IMR-90 (cell line): Measurements from ENCODE around the gene WDR1. TPM values are rescaled to one million over a fixed set of nuclear protein-coding genes. Genes with fewer than 3 reads are reported as not detected.

Experiments used
- ATAC-seq: fragments of 200-7000 bp; cut with Tn5 transposase; 2 replicates; pipeline ENCODE4 v1.9.1; 2020; ENCODE audit warnings: low read depth, mild to moderate bottlenecking, moderate library complexity
- BruUV-seq: library from RNA; stranded (reverse); fragments of 400-500 nt; replicated peaks from 2 replicates; lab custom pipeline; 2021; lab: Mats Ljungman, UMichigan
- CTCF ChIA-PET: fragments of 300-600 bp; formaldehyde crosslinking; extraction: SDS; loops from one replicate; lab custom pipeline; 2021; ENCODE audit warnings: antibody characterized with exemption; lab: Yijun Ruan, JAX
- POLR2A ChIA-PET: fragments of 300-600 bp; sonication (Branson Sonifier 250); formaldehyde crosslinking; loops from one replicate; lab custom pipeline; 2022; ENCODE audit warnings: antibody characterized with exemption; ENCODE audit not compliant: unreplicated experiment; lab: Charles Lee
- DNase-seq: peaks from one replicate; pipeline ENCODE4 v3.0.0; 2013
- H2AFZ ChIP-seq: replicated peaks from 2 replicates; pipeline ENCODE3; 2013; ENCODE audit warnings: low read length, mild to moderate bottlenecking; ENCODE audit not compliant: poor library complexity
- H2AK5ac ChIP-seq: 2 replicates; pipeline ENCODE4 v1.6.1; 2013; ENCODE audit warnings: low read depth, low read length, inconsistent platforms
- H2AK9ac ChIP-seq: replicated peaks from 2 replicates; pipeline ENCODE3; 2013; ENCODE audit warnings: mild to moderate bottlenecking, low read depth, low read length, moderate library complexity; ENCODE audit not compliant: poor library complexity
- H2BK120ac ChIP-seq: 2 replicates; pipeline ENCODE4 v1.6.1; 2013; ENCODE audit warnings: low read depth, low read length, inconsistent platforms
- H2BK15ac ChIP-seq: 3 replicates; pipeline ENCODE4 v1.6.1; 2013; ENCODE audit warnings: low read depth, low read length, inconsistent platforms
- H2BK20ac ChIP-seq: 2 replicates; pipeline ENCODE4 v1.6.1; 2013; ENCODE audit warnings: low read depth, mild to moderate bottlenecking, inconsistent platforms, low read length, moderate library complexity
- H2BK5ac ChIP-seq: 2 replicates; pipeline ENCODE4 v1.6.1; 2013; ENCODE audit warnings: mild to moderate bottlenecking, low read depth, low read length, inconsistent platforms; ENCODE audit not compliant: poor library complexity, severe bottlenecking
- H3K14ac ChIP-seq: replicated peaks from 2 replicates; pipeline ENCODE4 v1.6.1; 2013; ENCODE audit warnings: low read depth, low read length, inconsistent platforms
- H3K18ac ChIP-seq: 2 replicates; pipeline ENCODE4 v1.6.1; 2013; ENCODE audit warnings: low read depth, low read length, control low read depth
- H3K23ac ChIP-seq: 2 replicates; pipeline ENCODE4 v1.6.1; 2013; ENCODE audit warnings: low read depth, low read length, inconsistent platforms
- H3K27ac ChIP-seq: 2 replicates; pipeline ENCODE4 v1.5.1; 2013; ENCODE audit warnings: mild to moderate bottlenecking, control low read depth, low read length; ENCODE audit not compliant: insufficient read depth
- H3K27me3 ChIP-seq: 2 replicates; pipeline ENCODE4 v1.6.1; 2013; ENCODE audit warnings: low read length; ENCODE audit not compliant: control insufficient read depth, insufficient read depth
- H3K36me3 ChIP-seq: 2 replicates; pipeline ENCODE4 v1.6.1; 2013; ENCODE audit warnings: low read length, mixed read lengths; ENCODE audit not compliant: control insufficient read depth, insufficient read depth
- H3K4ac ChIP-seq: 2 replicates; pipeline ENCODE4 v1.6.1; 2013; ENCODE audit warnings: low read depth, low read length, inconsistent platforms
- H3K4me1 ChIP-seq: 2 replicates; pipeline ENCODE4 v1.6.1; 2013; ENCODE audit warnings: low read length, mixed read lengths; ENCODE audit not compliant: control insufficient read depth, insufficient read depth
- H3K4me2 ChIP-seq: 2 replicates; pipeline ENCODE4 v1.6.1; 2013; ENCODE audit warnings: low read depth, mild to moderate bottlenecking, control low read depth, low read length, moderate library complexity
- H3K4me3 ChIP-seq: 2 replicates; pipeline ENCODE4 v1.5.1; 2013; ENCODE audit warnings: low read depth, mild to moderate bottlenecking, control low read depth, low read length, moderate library complexity; ENCODE audit not compliant: insufficient read depth
- H3K56ac ChIP-seq: 2 replicates; pipeline ENCODE4 v1.6.1; 2013; ENCODE audit warnings: low read length, inconsistent platforms; ENCODE audit not compliant: insufficient read depth; ENCODE audit errors: extremely low read depth
- H3K79me1 ChIP-seq, 2 experiments: 2 replicates each; pipeline ENCODE4 v1.6.1; 2013; ENCODE audit warnings: low read length in 2 of 2, inconsistent platforms in 1 of 2, low read depth in 1 of 2
- H3K9ac ChIP-seq: 2 replicates; pipeline ENCODE4 v1.6.1; 2013; ENCODE audit warnings: low read depth, low read length, control low read depth
- H3K9me1 ChIP-seq: 2 replicates; pipeline ENCODE4 v1.6.1; 2013; ENCODE audit warnings: low read length, inconsistent platforms; ENCODE audit not compliant: insufficient read depth
- H3K9me3 ChIP-seq: 2 replicates; pipeline ENCODE4 v1.6.1; 2013; ENCODE audit warnings: low read length; ENCODE audit not compliant: control insufficient read depth, insufficient read depth
- H4K20me1 ChIP-seq: 2 replicates; pipeline ENCODE4 v1.6.1; 2013; ENCODE audit warnings: low read length, inconsistent platforms; ENCODE audit not compliant: insufficient read depth
- H4K5ac ChIP-seq: 2 replicates; pipeline ENCODE4 v1.6.1; 2013; ENCODE audit warnings: mild to moderate bottlenecking, low read depth, low read length, control low read depth
- H4K8ac ChIP-seq, 2 experiments: 2 replicates each; pipeline ENCODE4 v1.6.1; 2013; ENCODE audit warnings: low read depth in 2 of 2, low read length in 2 of 2, control low read depth in 1 of 2, inconsistent platforms in 1 of 2
- H4K91ac ChIP-seq: 2 replicates; pipeline ENCODE4 v1.6.1; 2013; ENCODE audit warnings: low read depth, low read length, inconsistent platforms; ENCODE audit not compliant: insufficient read depth
- BHLHE40 ChIP-seq: fragments of 150-350 bp; IDR thresholded peaks from 2 replicates; pipeline ENCODE4 v1.6.1; 2016; ENCODE audit warnings: mild to moderate bottlenecking, low read depth, low read length
- CEBPB ChIP-seq: IDR thresholded peaks from 2 replicates; pipeline ENCODE4 v1.6.1; 2012; ENCODE audit warnings: low read depth, low read length, improper control_type of control experiment
- CHD1 ChIP-seq: IDR thresholded peaks from 2 replicates; pipeline ENCODE4 v1.6.1; 2012; ENCODE audit warnings: low read depth, low read length, improper control_type of control experiment
- FOS ChIP-seq: fragments of 150-350 bp; IDR thresholded peaks from 2 replicates; pipeline ENCODE4 v1.6.1; 2016; ENCODE audit warnings: low read depth, low read length
- MAFK ChIP-seq: IDR thresholded peaks from 2 replicates; pipeline ENCODE4 v1.6.1; 2012; ENCODE audit warnings: low read depth, low read length, improper control_type of control experiment
- MAZ ChIP-seq: IDR thresholded peaks from 2 replicates; pipeline ENCODE4 v1.6.1; 2012; ENCODE audit warnings: low read depth, mild to moderate bottlenecking, low read length, improper control_type of control experiment, moderate library complexity, borderline replicate concordance
- MXI1 ChIP-seq: IDR thresholded peaks from 2 replicates; pipeline ENCODE4 v1.6.1; 2012; ENCODE audit warnings: low read depth, mild to moderate bottlenecking, low read length, moderate library complexity, borderline replicate concordance
- RAD21 ChIP-seq: IDR thresholded peaks from 2 replicates; pipeline ENCODE4 v1.6.1; 2012; ENCODE audit warnings: low read length, improper control_type of control experiment
- RCOR1 ChIP-seq: IDR thresholded peaks from 2 replicates; pipeline ENCODE4 v1.6.1; 2012; ENCODE audit warnings: mild to moderate bottlenecking, low read length, improper control_type of control experiment; ENCODE audit not compliant: insufficient replicate concordance
- RFX5 ChIP-seq: IDR thresholded peaks from 2 replicates; pipeline ENCODE4 v1.8.0; 2012; ENCODE audit warnings: low read depth, mild to moderate bottlenecking, low read length, moderate library complexity
- SMC3 ChIP-seq: fragments of 150-350 bp; IDR thresholded peaks from 2 replicates; pipeline ENCODE4 v1.6.1; 2016; ENCODE audit warnings: low read depth, mild to moderate bottlenecking, antibody characterized with exemption, low read length, moderate library complexity
- WGBS, 2 experiments: methylation state at CpG; one replicate each; pipeline versions ENCODE4 v1.1.5 to v1.1.7; 2013; ENCODE audit warnings: missing lambda C conversion rate in 2 of 2; ENCODE audit not compliant: insufficient read length in 1 of 2; ENCODE audit errors: extremely low coverage in 2 of 2; 5-methylcytosine and 5-hydroxymethylcytosine counted together
- dilution Hi-C: fragments of 300-500 bp; cut with HindIII; formaldehyde crosslinking; loops from one replicate; pipeline ENCODE4 v1.14.3; 2018; ENCODE audit warnings: low sequenced_read_pairs; ENCODE audit not compliant: unreplicated experiment
- in situ Hi-C: fragments of 300-500 bp; cut with MboI; formaldehyde crosslinking; loops from 3 replicates; pipeline ENCODE4 v1.14.3; 2019; ENCODE audit warnings: low sequenced_read_pairs, inconsistent platforms, mixed read lengths
- intact Hi-C: fragments of 100-400 bp; cut with micrococcal nuclease; formaldehyde crosslinking; loops from 2 replicates; pipeline ENCODE4 v1.10.0; 2022
- polyA plus RNA-seq, 3 experiments: library from polyadenylated mRNA; depleted of rRNA; stranded (reverse); fragments of >200 nt; gene quantifications; 2 replicates each; pipeline ENCODE4 v1.2.3, GENCODE V29; 2012; ENCODE audit warnings: low replicate concordance in 1 of 3
- total RNA-seq: library from RNA; depleted of rRNA; stranded (reverse); fragments of >200 nt; gene quantifications from 2 replicates; pipeline ENCODE4 v1.2.3, GENCODE V29; 2012
- TF ChIP-seq, protein P1 (sequence below): fragments of 150-350 bp; IDR thresholded peaks from 2 replicates; pipeline ENCODE4 v1.6.1; 2017; ENCODE audit warnings: mild to moderate bottlenecking, antibody characterized with exemption, low read length, low read depth
- TF ChIP-seq, protein P2 (sequence below): conservative IDR thresholded peaks from 2 replicates; pipeline ENCODE4 v1.5.1; 2012; ENCODE audit warnings: mild to moderate bottlenecking, low read depth, low read length, improper control_type of control experiment

Gene WDR1
- total and polyA plus RNA-seq, 2 of the 4 experiments (the other 2 are of a cell fraction): 725 to 992 TPM

DNA sequence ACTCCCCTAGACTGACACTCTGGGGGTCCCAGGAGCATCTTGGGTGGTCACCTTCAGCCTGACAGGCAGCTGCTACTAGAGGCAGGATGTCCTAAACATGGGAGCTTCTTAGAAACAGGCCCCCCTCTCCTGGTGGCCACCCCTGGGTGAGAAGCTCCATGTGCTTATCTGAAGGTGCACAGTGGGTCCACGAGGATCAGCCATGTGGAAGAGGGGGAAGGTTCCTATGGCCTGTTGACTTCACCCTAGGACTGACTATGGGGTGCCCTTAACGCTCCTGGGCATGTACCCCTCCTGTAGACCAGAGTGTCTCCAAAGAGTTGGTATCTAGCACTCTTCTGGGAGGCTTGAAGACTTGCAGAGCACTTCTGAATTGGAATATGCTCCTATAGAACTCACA is 22.9 kb upstream of the WDR1 start:
- BruUV-seq: no TSS peak
- H3K18ac ChIP-seq: no peak overlapping the region
- CTCF ChIA-PET: no interaction called here

More for the DNA sequence above, 22.9 kb upstream of the WDR1 start:
- Histone ChIP-seq H2AK5ac (no peak overlapping the region), H3K14ac (no peak overlapping the region), H3K36me3 (no peaks in the 10 kb centered on the region), H2AK9ac (no peak overlapping the region), H4K91ac (no peak overlapping the region), H3K4ac (no peak overlapping the region), H2AFZ (no peak overlapping the region), H3K4me1 (no peaks in the 10 kb centered on the region), H3K4me2 (no peak overlapping the region), H3K27ac (no peak overlapping the region), H4K20me1 (no peaks in the 10 kb centered on the region), H3K9me3 (no peaks in the 10 kb centered on the region; the same call in 1 of the 2 replicates), H3K23ac (no peak overlapping the region), H2BK120ac (no peak overlapping the region), H3K9me1 (no peaks in the 10 kb centered on the region), H3K27me3 (peaks cover 8% of the 10 kb centered on the region), H4K5ac (no peak overlapping the region), H3K4me3 (no peak overlapping the region), H3K9ac (no peak overlapping the region), H3K56ac (no peak overlapping the region), H2BK15ac (no peak overlapping the region), H3K79me1 (no peaks in the 10 kb centered on the region), H2BK5ac (no peak overlapping the region), H2BK20ac (no peak overlapping the region), H4K8ac (no peak overlapping the region)
- ATAC-seq (no peak), DNase-seq (no peak)
- in situ Hi-C loops (no loop called here), intact Hi-C loops (no loop called here), dilution Hi-C loops (no loop called here)
- 0% methylated on average over 1 of the region's 2 CpGs; no CpG with 5 or more reads in 1 of the 2 experiments for WGBS, 2 experiments
- no peak for TF ChIP-seq RCOR1
- no peak for TF ChIP-seq RFX5
- TF ChIP-seq CEBPB: no peak
- no peak for TF ChIP-seq FOS
- no peak for TF ChIP-seq BHLHE40
- TF ChIP-seq, protein P1, sequence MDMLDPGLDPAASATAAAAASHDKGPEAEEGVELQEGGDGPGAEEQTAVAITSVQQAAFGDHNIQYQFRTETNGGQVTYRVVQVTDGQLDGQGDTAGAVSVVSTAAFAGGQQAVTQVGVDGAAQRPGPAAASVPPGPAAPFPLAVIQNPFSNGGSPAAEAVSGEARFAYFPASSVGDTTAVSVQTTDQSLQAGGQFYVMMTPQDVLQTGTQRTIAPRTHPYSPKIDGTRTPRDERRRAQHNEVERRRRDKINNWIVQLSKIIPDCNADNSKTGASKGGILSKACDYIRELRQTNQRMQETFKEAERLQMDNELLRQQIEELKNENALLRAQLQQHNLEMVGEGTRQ: no peak
- TF ChIP-seq CHD1: no peak
- no peak for TF ChIP-seq SMC3
- no peak for TF ChIP-seq MXI1
- TF ChIP-seq, protein P2, sequence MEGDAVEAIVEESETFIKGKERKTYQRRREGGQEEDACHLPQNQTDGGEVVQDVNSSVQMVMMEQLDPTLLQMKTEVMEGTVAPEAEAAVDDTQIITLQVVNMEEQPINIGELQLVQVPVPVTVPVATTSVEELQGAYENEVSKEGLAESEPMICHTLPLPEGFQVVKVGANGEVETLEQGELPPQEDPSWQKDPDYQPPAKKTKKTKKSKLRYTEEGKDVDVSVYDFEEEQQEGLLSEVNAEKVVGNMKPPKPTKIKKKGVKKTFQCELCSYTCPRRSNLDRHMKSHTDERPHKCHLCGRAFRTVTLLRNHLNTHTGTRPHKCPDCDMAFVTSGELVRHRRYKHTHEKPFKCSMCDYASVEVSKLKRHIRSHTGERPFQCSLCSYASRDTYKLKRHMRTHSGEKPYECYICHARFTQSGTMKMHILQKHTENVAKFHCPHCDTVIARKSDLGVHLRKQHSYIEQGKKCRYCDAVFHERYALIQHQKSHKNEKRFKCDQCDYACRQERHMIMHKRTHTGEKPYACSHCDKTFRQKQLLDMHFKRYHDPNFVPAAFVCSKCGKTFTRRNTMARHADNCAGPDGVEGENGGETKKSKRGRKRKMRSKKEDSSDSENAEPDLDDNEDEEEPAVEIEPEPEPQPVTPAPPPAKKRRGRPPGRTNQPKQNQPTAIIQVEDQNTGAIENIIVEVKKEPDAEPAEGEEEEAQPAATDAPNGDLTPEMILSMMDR: no peak
- no peak for TF ChIP-seq MAFK
- no peak for TF ChIP-seq MAZ
- TF ChIP-seq RAD21: no peak
- POLR2A ChIA-PET: no interaction called here
